ENCODE results near the gene CCND1.

- TF ChIP-seq CTCF (conservative IDR thresholded peaks at IDR 0.05) (no peak), EZH2 (IDR thresholded peaks at IDR 0.05; ENCODE audit: low read depth) (no peak)
Measured at GRCh38 chr11:69635804-69636511, 5.0 kb upstream of the CCND1 start.

All from PC-9 (cell line).